A549 (cell line): ENCODE results near the gene DYNLT2B. TPM values are rescaled to one million over a fixed set of nuclear protein-coding genes. Genes with fewer than 3 reads are reported as not detected.
A peak's percentile ranks its signal among the peaks of the same experiment; 100 is the strongest.

Experiments
- ATAC-seq, 2 experiments: fragments of 200-7000 bp in 1 of 2; fragments of >200 bp in 1 of 2; cut with Nextera tagmentation in 1 of 2; cut with Tn5 transposase in 1 of 2; 3 replicates each; pipeline versions ENCODE4 v1.8.0 to v1.9.1; 2018 to 2020; ENCODE audit warnings: mild to moderate bottlenecking in 1 of 2, moderate library complexity in 1 of 2
- CTCF ChIA-PET: fragments of 300-600 bp; sonication (Branson Sonifier 250); formaldehyde crosslinking; extraction: SDS; loops from one replicate; lab custom pipeline; 2021; ENCODE audit warnings: antibody characterized with exemption, inconsistent platforms; lab: Yijun Ruan, JAX
- POLR2A ChIA-PET: fragments of 350-600 bp; formaldehyde crosslinking; extraction: SDS; loops from one replicate; lab custom pipeline; 2021; ENCODE audit warnings: antibody characterized with exemption, inconsistent platforms; lab: Yijun Ruan, JAX
- DNase-seq, 2 experiments: peaks; one replicate each; pipeline versions ENCODE4 v3.0.0 to v3.0.0-alpha.2; 2011 to 2016; ENCODE audit warnings: low read depth in 1 of 2, low spot score in 1 of 2
- FAIRE-seq: peaks from 2 replicates; lab custom pipeline; 2011; peaks lifted over from hg19 to GRCh38; lab: Jason Lieb, UNC
- H3K27ac ChIP-seq, 2 experiments: fragments of >200 bp; sonication (Bioruptor Twin); formaldehyde crosslinking; 3 replicates each; pipeline ENCODE4 v1.5.1; 2016 to 2017
- H3K4me1 ChIP-seq: fragments of >200 bp; sonication (Bioruptor Twin); formaldehyde crosslinking; 3 replicates; pipeline ENCODE4 v1.6.1; 2016
- H3K4me2 ChIP-seq: fragments of >200 bp; sonication (Bioruptor Twin); formaldehyde crosslinking; 3 replicates; pipeline ENCODE4 v1.6.1; 2016
- H3K4me3 ChIP-seq: fragments of >200 bp; sonication (Bioruptor Twin); formaldehyde crosslinking; 3 replicates; pipeline ENCODE4 v1.5.1; 2016
- H3K9me3 ChIP-seq: fragments of >200 bp; sonication (Bioruptor Twin); formaldehyde crosslinking; 3 replicates; pipeline ENCODE4 v1.6.1; 2016
- BHLHE40 ChIP-seq: IDR thresholded peaks from 2 replicates; pipeline ENCODE4 v1.6.1; 2012; ENCODE audit warnings: low read depth, low read length, inconsistent platforms
- CBX8 ChIP-seq: fragments of 200-600 bp; sonication (generic); IDR thresholded peaks from 2 replicates; pipeline ENCODE4 v1.6.1; 2016
- EP300 ChIP-seq, 2 experiments: fragments of >200 bp; sonication (Bioruptor Twin); formaldehyde crosslinking; IDR thresholded peaks; 2 replicates in 1 of 2; 3 replicates in 1 of 2; pipeline ENCODE4 v1.6.1; 2016 to 2017
- ESRRA ChIP-seq: fragments of 150-350 bp; IDR thresholded peaks from 2 replicates; pipeline ENCODE4 v1.6.1; 2014; ENCODE audit warnings: mild to moderate bottlenecking, low read length, borderline replicate concordance
- FOSB ChIP-seq: fragments of 250-450 bp; sonication (Bioruptor Pico); IDR thresholded peaks from 2 replicates; pipeline ENCODE4 v1.5.0; 2020; ENCODE audit warnings: mild to moderate bottlenecking, moderate library complexity
- FOXS1 ChIP-seq: fragments of 250-450 bp; sonication (Bioruptor Pico); IDR thresholded peaks from 2 replicates; pipeline ENCODE4 v1.5.0; 2020; ENCODE audit warnings: mild to moderate bottlenecking, moderate library complexity
- GATA3 ChIP-seq: IDR thresholded peaks from 2 replicates; pipeline ENCODE4 v1.6.1; 2012; ENCODE audit warnings: borderline replicate concordance
- HDAC2 ChIP-seq: fragments of 200-600 bp; sonication (generic); IDR thresholded peaks from 2 replicates; pipeline ENCODE4 v1.6.1; 2016
- HOXA7 ChIP-seq: fragments of 250-450 bp; sonication (Bioruptor Pico); IDR thresholded peaks from 2 replicates; pipeline ENCODE4 v1.5.0; 2020; ENCODE audit warnings: mild to moderate bottlenecking, moderate library complexity
- HOXB5 ChIP-seq: fragments of 250-450 bp; sonication (Bioruptor Pico); IDR thresholded peaks from 2 replicates; pipeline ENCODE4 v1.5.0; 2020; ENCODE audit warnings: mild to moderate bottlenecking, moderate library complexity
- MAZ ChIP-seq: fragments of 150-350 bp; IDR thresholded peaks from 2 replicates; pipeline ENCODE4 v1.6.1; 2014; ENCODE audit warnings: antibody characterized with exemption, low read depth, low read length, borderline replicate concordance
- NFE2L2 ChIP-seq: fragments of 150-350 bp; conservative IDR thresholded peaks from 2 replicates; pipeline ENCODE4 v1.6.1; 2014; ENCODE audit warnings: low read length
- NPAS2 ChIP-seq: fragments of 250-450 bp; sonication (Bioruptor Pico); IDR thresholded peaks from 2 replicates; pipeline ENCODE4 v1.8.0; 2022; ENCODE audit warnings: mild to moderate bottlenecking, moderate library complexity, borderline replicate concordance
- PHF8 ChIP-seq: fragments of 200-600 bp; sonication (generic); IDR thresholded peaks from 2 replicates; pipeline ENCODE4 v1.6.1; 2016; ENCODE audit warnings: low read depth, mild to moderate bottlenecking, antibody characterized with exemption, moderate library complexity, borderline replicate concordance
- POLR2A ChIP-seq: IDR thresholded peaks from 2 replicates; pipeline ENCODE4 v1.6.1; 2012; ENCODE audit warnings: mild to moderate bottlenecking, low read length
- POLR2AphosphoS2 ChIP-seq: conservative IDR thresholded peaks from 2 replicates; pipeline ENCODE4 v1.6.1; 2012; ENCODE audit warnings: low read length, improper control_type of control experiment, inconsistent platforms
- RAD21 ChIP-seq, 2 experiments: fragments of >200 bp in 1 of 2; sonication (Bioruptor Twin) in 1 of 2; formaldehyde crosslinking in 1 of 2; IDR thresholded peaks in 1 of 2; conservative IDR thresholded peaks in 1 of 2; 2 replicates in 1 of 2; 3 replicates in 1 of 2; pipeline ENCODE4 v1.6.1; 2012 to 2018; ENCODE audit warnings: inconsistent platforms in 1 of 2
- RARB ChIP-seq: fragments of 250-450 bp; sonication (Bioruptor Pico); IDR thresholded peaks from 2 replicates; pipeline ENCODE4 v1.8.0; 2021; ENCODE audit warnings: mild to moderate bottlenecking, moderate library complexity
- RNF2 ChIP-seq: fragments of 200-600 bp; sonication (generic); IDR thresholded peaks from 2 replicates; pipeline ENCODE4 v1.6.1; 2016; ENCODE audit warnings: low read depth, mild to moderate bottlenecking, antibody characterized with exemption, moderate library complexity, borderline replicate concordance
- SMC3 ChIP-seq: fragments of >200 bp; sonication (Bioruptor Twin); formaldehyde crosslinking; IDR thresholded peaks from 3 replicates; pipeline ENCODE4 v1.6.1; 2018; ENCODE audit warnings: inconsistent platforms
- TFCP2L1 ChIP-seq: fragments of 250-450 bp; sonication (Bioruptor Pico); IDR thresholded peaks from 2 replicates; pipeline ENCODE4 v1.5.0; 2021; ENCODE audit warnings: mild to moderate bottlenecking
- TP53 ChIP-seq: fragments of 250-450 bp; sonication (Bioruptor Pico); IDR thresholded peaks from 2 replicates; pipeline ENCODE4 v1.5.0; 2021; ENCODE audit warnings: mild to moderate bottlenecking, moderate library complexity
- ZNF302 ChIP-seq: fragments of 250-450 bp; sonication (Bioruptor Pico); IDR thresholded peaks from 2 replicates; pipeline ENCODE4 v1.9.0; 2021; ENCODE audit warnings: inconsistent platforms, mild to moderate bottlenecking, moderate library complexity
- WGBS: methylation state at CpG from one replicate; pipeline ENCODE4 v1.1.6; 2017; ENCODE audit errors: missing lambda C conversion rate; 5-methylcytosine and 5-hydroxymethylcytosine counted together
- polyA plus RNA-seq, 4 experiments: library from polyadenylated mRNA; depleted of rRNA in 3 of 4; stranded (reverse); fragments of >200 nt; fragmentation: RNase III in 1 of 4; extraction: RNeasy Plus Mini Kit Qiagen cat#74134 plus additional on column Dnase treatment in 1 of 4; gene quantifications; 2 replicates in 3 of 4; 3 replicates in 1 of 4; pipeline ENCODE4 v1.2.3, GENCODE V29; 2011 to 2017
- TF ChIP-seq, protein P1 (sequence below): IDR thresholded peaks from 2 replicates; pipeline ENCODE4 v1.6.1; 2012
- TF ChIP-seq, protein P2 (sequence below): fragments of 200-600 bp; sonication (generic); IDR thresholded peaks from 2 replicates; pipeline ENCODE4 v1.6.1; 2016; ENCODE audit warnings: antibody characterized with exemption, mild to moderate bottlenecking, moderate library complexity
- TF ChIP-seq, protein P3 (sequence below): fragments of >200 bp; sonication (Bioruptor Twin); formaldehyde crosslinking; IDR thresholded peaks from 2 replicates; pipeline ENCODE4 v1.6.1; 2016
- TF ChIP-seq, protein P4 (sequence below): fragments of >200 bp; sonication (Bioruptor Twin); formaldehyde crosslinking; IDR thresholded peaks from 3 replicates; pipeline ENCODE4 v1.6.1; 2016
- TF ChIP-seq, protein P5 (sequence below): fragments of >200 bp; sonication (Bioruptor Twin); formaldehyde crosslinking; IDR thresholded peaks from 3 replicates; pipeline ENCODE4 v1.5.1; 2016

Gene DYNLT2B
- polyA plus RNA-seq, 2 of the 4 experiments (the other 2 are of a cell fraction) = 34.7 to 34.9 TPM

GRCh38 chr3:196280689-196281440 lies 37.2 kb downstream of the DYNLT2B start:
- no peak for ATAC-seq
- Histone ChIP-seq H3K4me2 (peak overlapping the region; percentile 64; the same call in 1 of the 3 replicates), H3K27ac (peak overlapping the region in 1 of 2 experiments; percentile 32; a peak in 2 of 6 replicates)
- TF ChIP-seq, protein P1, sequence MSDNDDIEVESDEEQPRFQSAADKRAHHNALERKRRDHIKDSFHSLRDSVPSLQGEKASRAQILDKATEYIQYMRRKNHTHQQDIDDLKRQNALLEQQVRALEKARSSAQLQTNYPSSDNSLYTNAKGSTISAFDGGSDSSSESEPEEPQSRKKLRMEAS = no peak
- TF ChIP-seq SMC3 = no peak
- no peak for TF ChIP-seq PHF8
- TF ChIP-seq RARB (CRISPR knock-in tag) = no peak
- TF ChIP-seq CBX8 = no peak
- TF ChIP-seq, protein P2, sequence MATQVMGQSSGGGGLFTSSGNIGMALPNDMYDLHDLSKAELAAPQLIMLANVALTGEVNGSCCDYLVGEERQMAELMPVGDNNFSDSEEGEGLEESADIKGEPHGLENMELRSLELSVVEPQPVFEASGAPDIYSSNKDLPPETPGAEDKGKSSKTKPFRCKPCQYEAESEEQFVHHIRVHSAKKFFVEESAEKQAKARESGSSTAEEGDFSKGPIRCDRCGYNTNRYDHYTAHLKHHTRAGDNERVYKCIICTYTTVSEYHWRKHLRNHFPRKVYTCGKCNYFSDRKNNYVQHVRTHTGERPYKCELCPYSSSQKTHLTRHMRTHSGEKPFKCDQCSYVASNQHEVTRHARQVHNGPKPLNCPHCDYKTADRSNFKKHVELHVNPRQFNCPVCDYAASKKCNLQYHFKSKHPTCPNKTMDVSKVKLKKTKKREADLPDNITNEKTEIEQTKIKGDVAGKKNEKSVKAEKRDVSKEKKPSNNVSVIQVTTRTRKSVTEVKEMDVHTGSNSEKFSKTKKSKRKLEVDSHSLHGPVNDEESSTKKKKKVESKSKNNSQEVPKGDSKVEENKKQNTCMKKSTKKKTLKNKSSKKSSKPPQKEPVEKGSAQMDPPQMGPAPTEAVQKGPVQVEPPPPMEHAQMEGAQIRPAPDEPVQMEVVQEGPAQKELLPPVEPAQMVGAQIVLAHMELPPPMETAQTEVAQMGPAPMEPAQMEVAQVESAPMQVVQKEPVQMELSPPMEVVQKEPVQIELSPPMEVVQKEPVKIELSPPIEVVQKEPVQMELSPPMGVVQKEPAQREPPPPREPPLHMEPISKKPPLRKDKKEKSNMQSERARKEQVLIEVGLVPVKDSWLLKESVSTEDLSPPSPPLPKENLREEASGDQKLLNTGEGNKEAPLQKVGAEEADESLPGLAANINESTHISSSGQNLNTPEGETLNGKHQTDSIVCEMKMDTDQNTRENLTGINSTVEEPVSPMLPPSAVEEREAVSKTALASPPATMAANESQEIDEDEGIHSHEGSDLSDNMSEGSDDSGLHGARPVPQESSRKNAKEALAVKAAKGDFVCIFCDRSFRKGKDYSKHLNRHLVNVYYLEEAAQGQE = no peak
- no peak for TF ChIP-seq RAD21 (conservative IDR thresholded peaks at IDR 0.05 in 1 of 2, IDR thresholded peaks at IDR 0.05 in 1 of 2)
- TF ChIP-seq NFE2L2 = no peak
- no peak for TF ChIP-seq FOXS1 (CRISPR knock-in tag)
- TF ChIP-seq POLR2A = no peak
- no peak for TF ChIP-seq ZNF302 (CRISPR knock-in tag)
- TF ChIP-seq HOXA7 (CRISPR knock-in tag) = no peak
- TF ChIP-seq MAZ = no peak
- no peak for TF ChIP-seq NPAS2 (CRISPR knock-in tag)
- no peak for TF ChIP-seq EP300 (IDR thresholded peaks at IDR 0.05)
- TF ChIP-seq FOSB = no peak
- no peak for TF ChIP-seq BHLHE40
- no peak for TF ChIP-seq TFCP2L1
- no peak for TF ChIP-seq ESRRA
- TF ChIP-seq, protein P3, sequence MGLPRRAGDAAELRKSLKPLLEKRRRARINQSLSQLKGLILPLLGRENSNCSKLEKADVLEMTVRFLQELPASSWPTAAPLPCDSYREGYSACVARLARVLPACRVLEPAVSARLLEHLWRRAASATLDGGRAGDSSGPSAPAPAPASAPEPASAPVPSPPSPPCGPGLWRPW = no peak
- TF ChIP-seq, all 56 proteins: peak for 0
- WGBS = 88% methylated on average over 7 of the region's 7 CpGs
- ChIA-PET POLR2A (interaction anchor here (0.6 kb wide), 1 partner anchor 19 kb away, joined by 3 read pairs; no protein-coding TSS in a partner anchor), CTCF (interaction anchor here (0.7 to 2.0 kb wide), 4 partner anchors 7 to 27 kb away, joined by 3 to 8 read pairs (median 3); no protein-coding TSS in a partner anchor)
- Histone ChIP-seq H3K4me3 (no peak overlapping the region), H3K4me1 (peaks cover 31% of the 10 kb centered on the region), H3K9me3 (no peaks in the 10 kb centered on the region)
- no peak for FAIRE-seq
- DNase-seq = no peak

DNA sequence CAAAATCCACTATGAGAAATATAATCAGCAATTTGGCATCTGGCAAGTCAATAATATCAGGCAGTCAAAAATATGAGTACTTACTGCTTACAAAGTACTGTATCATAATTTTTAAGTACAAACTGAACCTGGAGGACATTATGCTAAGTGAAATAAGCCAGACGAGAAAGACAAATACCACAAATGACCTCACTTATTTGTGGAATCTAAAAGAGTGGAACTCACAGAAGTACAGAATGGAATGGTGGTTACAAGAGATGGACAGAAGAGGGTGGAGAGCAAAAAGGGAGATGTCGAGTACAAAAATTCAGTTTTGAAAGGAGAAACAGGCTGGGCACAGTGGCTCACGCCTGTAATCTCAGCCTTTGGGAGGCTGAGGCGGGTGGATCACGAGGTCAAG lies 42.9 kb downstream of the DYNLT2B start:
- no peak overlapping the region for H3K4me3 ChIP-seq
- ChIA-PET POLR2A (no interaction called here), CTCF (no interaction called here)
- no peak for DNase-seq
- TF ChIP-seq TP53 (CRISPR knock-in tag) (no peak), ZNF302 (CRISPR knock-in tag) (no peak), MAZ (no peak), SMC3 (no peak), POLR2AphosphoS2 (no peak), RNF2 (no peak), HOXB5 (no peak), HOXA7 (CRISPR knock-in tag) (no peak), GATA3 (no peak), HDAC2 (no peak), FOXS1 (CRISPR knock-in tag) (no peak), TFCP2L1 (no peak)
- TF ChIP-seq, protein P3 = no peak
- TF ChIP-seq, protein P4, sequence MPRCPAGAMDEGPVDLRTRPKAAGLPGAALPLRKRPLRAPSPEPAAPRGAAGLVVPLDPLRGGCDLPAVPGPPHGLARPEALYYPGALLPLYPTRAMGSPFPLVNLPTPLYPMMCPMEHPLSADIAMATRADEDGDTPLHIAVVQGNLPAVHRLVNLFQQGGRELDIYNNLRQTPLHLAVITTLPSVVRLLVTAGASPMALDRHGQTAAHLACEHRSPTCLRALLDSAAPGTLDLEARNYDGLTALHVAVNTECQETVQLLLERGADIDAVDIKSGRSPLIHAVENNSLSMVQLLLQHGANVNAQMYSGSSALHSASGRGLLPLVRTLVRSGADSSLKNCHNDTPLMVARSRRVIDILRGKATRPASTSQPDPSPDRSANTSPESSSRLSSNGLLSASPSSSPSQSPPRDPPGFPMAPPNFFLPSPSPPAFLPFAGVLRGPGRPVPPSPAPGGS = no peak
- TF ChIP-seq, protein P5, sequence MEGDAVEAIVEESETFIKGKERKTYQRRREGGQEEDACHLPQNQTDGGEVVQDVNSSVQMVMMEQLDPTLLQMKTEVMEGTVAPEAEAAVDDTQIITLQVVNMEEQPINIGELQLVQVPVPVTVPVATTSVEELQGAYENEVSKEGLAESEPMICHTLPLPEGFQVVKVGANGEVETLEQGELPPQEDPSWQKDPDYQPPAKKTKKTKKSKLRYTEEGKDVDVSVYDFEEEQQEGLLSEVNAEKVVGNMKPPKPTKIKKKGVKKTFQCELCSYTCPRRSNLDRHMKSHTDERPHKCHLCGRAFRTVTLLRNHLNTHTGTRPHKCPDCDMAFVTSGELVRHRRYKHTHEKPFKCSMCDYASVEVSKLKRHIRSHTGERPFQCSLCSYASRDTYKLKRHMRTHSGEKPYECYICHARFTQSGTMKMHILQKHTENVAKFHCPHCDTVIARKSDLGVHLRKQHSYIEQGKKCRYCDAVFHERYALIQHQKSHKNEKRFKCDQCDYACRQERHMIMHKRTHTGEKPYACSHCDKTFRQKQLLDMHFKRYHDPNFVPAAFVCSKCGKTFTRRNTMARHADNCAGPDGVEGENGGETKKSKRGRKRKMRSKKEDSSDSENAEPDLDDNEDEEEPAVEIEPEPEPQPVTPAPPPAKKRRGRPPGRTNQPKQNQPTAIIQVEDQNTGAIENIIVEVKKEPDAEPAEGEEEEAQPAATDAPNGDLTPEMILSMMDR = no peak
- no peak for FAIRE-seq
- H3K27ac ChIP-seq = no peak overlapping the region
- peaks cover 17% of the 10 kb centered on the region for H3K4me1 ChIP-seq
- H3K4me2 ChIP-seq = no peak overlapping the region
- ATAC-seq = no peak
- WGBS = 91% methylated on average over 5 of the region's 5 CpGs
- H3K9me3 ChIP-seq = no peaks in the 10 kb centered on the region
